Suprapubic skin (tissue), 4 donors: ENCODE measurements around the gene RUNX2. TPM values are rescaled to one million over a fixed set of nuclear protein-coding genes. Genes with fewer than 3 reads are reported as not detected.

Experiments
- DNase-seq, 2 donors: peaks; one replicate each; pipeline ENCODE4 v3.0.0-alpha.2; 2019; ENCODE audit warnings: low spot score in 2 of 2
- H3K27ac ChIP-seq: fragments of 200-600 bp; sonication (generic); one replicate; pipeline ENCODE4 v1.5.1; 2019
- H3K27me3 ChIP-seq: fragments of 200-600 bp; sonication (generic); one replicate; pipeline ENCODE4 v1.5.1; 2019
- H3K36me3 ChIP-seq: fragments of 200-600 bp; sonication (generic); one replicate; pipeline ENCODE4 v1.5.1; 2019
- H3K4me1 ChIP-seq: fragments of 200-600 bp; sonication (generic); one replicate; pipeline ENCODE4 v1.5.1; 2019
- H3K4me3 ChIP-seq: fragments of 200-600 bp; sonication (generic); one replicate; pipeline ENCODE4 v1.5.1; 2019; ENCODE audit warnings: mild to moderate bottlenecking
- H3K9me3 ChIP-seq: fragments of 200-600 bp; sonication (generic); one replicate; pipeline ENCODE4 v1.5.1; 2019
- CTCF ChIP-seq, 2 donors: fragments of 200-600 bp in 1 of 2; fragments of 450-650 bp in 1 of 2; sonication (generic) in 1 of 2; IDR thresholded peaks; one replicate each; pipeline ENCODE4 v1.5.1; 2016 to 2019; ENCODE audit warnings: antibody characterized with exemption in 2 of 2, mild to moderate bottlenecking in 1 of 2, moderate library complexity in 1 of 2
- EP300 ChIP-seq: sonication (generic); formaldehyde crosslinking; IDR thresholded peaks from one replicate; pipeline ENCODE4 v1.6.1; 2017; ENCODE audit warnings: antibody characterized with exemption
- POLR2A ChIP-seq, 2 donors: fragments of 450-650 bp; IDR thresholded peaks; one replicate each; pipeline ENCODE4 v1.6.1; 2017; ENCODE audit warnings: antibody characterized with exemption in 2 of 2, mild to moderate bottlenecking in 2 of 2, moderate library complexity in 2 of 2
- POLR2AphosphoS5 ChIP-seq, 3 donors: sonication (generic); formaldehyde crosslinking; IDR thresholded peaks; one replicate each; pipeline ENCODE4 v1.6.1; 2017; ENCODE audit warnings: antibody characterized with exemption in 3 of 3
- WGBS: methylation state at CpG from one replicate; pipeline ENCODE4 v1.1.5; 2018; 5-methylcytosine and 5-hydroxymethylcytosine counted together
- total RNA-seq, 4 donors: library from RNA; depleted of rRNA; stranded (reverse); fragments of >200 nt; gene quantifications; one replicate each; pipeline ENCODE4 v1.1.0, GENCODE V29; 2016

Gene RUNX2
- total RNA-seq, 4 donors from 2014 or later: 2.6 to 5.9 (median 3.1) TPM

GRCh38 chr6:45438151-45438550, 110.0 kb downstream of the RUNX2 start:
- H3K9me3 ChIP-seq: no peaks in the 10 kb centered on the region
- no peak for DNase-seq
- 81% methylated on average over 3 of the region's 3 CpGs for WGBS
- H3K4me1 ChIP-seq: peaks cover 36% of the 10 kb centered on the region
- H3K36me3 ChIP-seq: no peaks in the 10 kb centered on the region
- H3K27ac ChIP-seq: no peak overlapping the region
- H3K27me3 ChIP-seq: no peaks in the 10 kb centered on the region
- H3K4me3 ChIP-seq: no peak overlapping the region
- TF ChIP-seq EP300: no peak
- TF ChIP-seq POLR2AphosphoS5 (IDR thresholded peaks at IDR 0.05): no peak
- TF ChIP-seq CTCF (IDR thresholded peaks at IDR 0.05): no peak
- TF ChIP-seq POLR2A (IDR thresholded peaks at IDR 0.05): no peak

GRCh38 chr6:45438849-45439406, 110.8 kb downstream of the RUNX2 start:
- H3K4me1 ChIP-seq: peaks cover 30% of the 10 kb centered on the region
- no peak overlapping the region for H3K27ac ChIP-seq
- no peaks in the 10 kb centered on the region for H3K9me3 ChIP-seq
- H3K4me3 ChIP-seq: no peak overlapping the region
- DNase-seq: no peak
- no peaks in the 10 kb centered on the region for H3K27me3 ChIP-seq
- WGBS: 63% methylated on average over 1 of the region's 1 CpG
- no peaks in the 10 kb centered on the region for H3K36me3 ChIP-seq
- TF ChIP-seq POLR2AphosphoS5 (IDR thresholded peaks at IDR 0.05): no peak
- no peak for TF ChIP-seq POLR2A (IDR thresholded peaks at IDR 0.05)
- no peak for TF ChIP-seq EP300
- TF ChIP-seq CTCF (IDR thresholded peaks at IDR 0.05): no peak

- H3K27me3 ChIP-seq: no peaks in the 10 kb centered on the region
- H3K9me3 ChIP-seq: no peaks in the 10 kb centered on the region
- no peak overlapping the region for H3K27ac ChIP-seq
- peaks cover 33% of the 10 kb centered on the region for H3K4me1 ChIP-seq
- no peaks in the 10 kb centered on the region for H3K36me3 ChIP-seq
- 88% methylated on average over 6 of the region's 6 CpGs for WGBS
- DNase-seq: no peak
- TF ChIP-seq POLR2AphosphoS5 (IDR thresholded peaks at IDR 0.05): no peak
- no peak for TF ChIP-seq POLR2A (IDR thresholded peaks at IDR 0.05)
- no peak overlapping the region for H3K4me3 ChIP-seq
These were observed 111.3 kb downstream of the RUNX2 start for GRCh38 chr6:45439459-45439858.

GRCh38 chr6:45439861-45440388, 111.8 kb downstream of the RUNX2 start:
- TF ChIP-seq POLR2A (IDR thresholded peaks at IDR 0.05): no peak
- no peak for TF ChIP-seq POLR2AphosphoS5 (IDR thresholded peaks at IDR 0.05)
- no peak for TF ChIP-seq EP300
- no peak for TF ChIP-seq CTCF (IDR thresholded peaks at IDR 0.05)
- no peak overlapping the region for H3K27ac ChIP-seq
- DNase-seq: no peak
- H3K4me3 ChIP-seq: no peak overlapping the region
- no peaks in the 10 kb centered on the region for H3K36me3 ChIP-seq
- H3K4me1 ChIP-seq: peaks cover 37% of the 10 kb centered on the region
- H3K9me3 ChIP-seq: no peaks in the 10 kb centered on the region
- 93% methylated on average over 6 of the region's 6 CpGs for WGBS
- H3K27me3 ChIP-seq: no peaks in the 10 kb centered on the region

- Histone ChIP-seq H3K9me3 (no peaks in the 10 kb centered on the region), H3K4me1 (peaks cover 49% of the 10 kb centered on the region), H3K27me3 (no peaks in the 10 kb centered on the region), H3K36me3 (no peaks in the 10 kb centered on the region), H3K4me3 (no peak overlapping the region), H3K27ac (no peak overlapping the region)
- TF ChIP-seq EP300 (no peak), POLR2AphosphoS5 (IDR thresholded peaks at IDR 0.05) (no peak), POLR2A (IDR thresholded peaks at IDR 0.05) (no peak), CTCF (IDR thresholded peaks at IDR 0.05) (no peak)
- 48% methylated on average over 6 of the region's 6 CpGs for WGBS
- DNase-seq: no peak
These were observed 113.8 kb downstream of the RUNX2 start for GRCh38 chr6:45441851-45442453.
